ENCODE results near the gene AP5Z1.

The AP5Z1 gene

DNA sequence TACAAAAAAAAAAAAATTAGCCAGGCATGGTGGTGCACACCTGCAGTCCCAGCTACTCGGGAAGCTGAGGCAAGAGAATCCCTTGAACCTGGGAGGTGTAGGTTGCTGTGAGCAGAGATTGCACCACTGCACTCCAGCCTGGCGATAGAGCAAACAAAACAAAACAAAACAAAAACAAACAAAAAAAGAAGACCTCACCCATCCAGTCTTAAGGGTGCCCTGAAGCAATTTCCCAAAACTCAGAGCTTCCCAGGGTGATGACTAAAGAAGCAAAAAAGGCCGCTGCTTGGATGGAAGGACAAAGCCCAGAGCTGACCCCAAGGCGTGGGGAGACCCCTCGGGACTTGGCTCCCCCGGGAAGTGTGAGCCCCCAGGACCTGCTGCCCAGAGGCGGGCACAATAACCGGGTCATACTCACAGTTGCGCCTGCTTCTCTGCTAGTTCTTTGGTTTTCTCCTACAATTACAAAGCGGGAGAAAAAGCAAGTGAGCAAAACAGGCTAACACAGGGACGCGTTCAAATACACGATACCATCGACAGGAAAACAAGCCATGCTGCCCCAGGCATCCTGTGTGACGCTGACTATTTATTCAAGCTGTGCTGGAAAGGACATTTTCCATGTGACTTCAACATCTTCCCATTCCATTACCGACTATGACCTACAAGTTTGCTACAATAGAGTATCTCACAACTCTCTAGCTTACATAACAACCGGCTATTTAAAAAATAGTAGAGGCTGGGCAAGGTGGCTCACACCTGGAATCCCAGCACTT, 56.5 kb downstream of the AP5Z1 start:
- no peak overlapping the region for H3K4me3 ChIP-seq (ENCODE audit: low read depth, low read length)
- DNase-seq (ENCODE audit: low read depth) = no peak
- TF ChIP-seq, protein P1, sequence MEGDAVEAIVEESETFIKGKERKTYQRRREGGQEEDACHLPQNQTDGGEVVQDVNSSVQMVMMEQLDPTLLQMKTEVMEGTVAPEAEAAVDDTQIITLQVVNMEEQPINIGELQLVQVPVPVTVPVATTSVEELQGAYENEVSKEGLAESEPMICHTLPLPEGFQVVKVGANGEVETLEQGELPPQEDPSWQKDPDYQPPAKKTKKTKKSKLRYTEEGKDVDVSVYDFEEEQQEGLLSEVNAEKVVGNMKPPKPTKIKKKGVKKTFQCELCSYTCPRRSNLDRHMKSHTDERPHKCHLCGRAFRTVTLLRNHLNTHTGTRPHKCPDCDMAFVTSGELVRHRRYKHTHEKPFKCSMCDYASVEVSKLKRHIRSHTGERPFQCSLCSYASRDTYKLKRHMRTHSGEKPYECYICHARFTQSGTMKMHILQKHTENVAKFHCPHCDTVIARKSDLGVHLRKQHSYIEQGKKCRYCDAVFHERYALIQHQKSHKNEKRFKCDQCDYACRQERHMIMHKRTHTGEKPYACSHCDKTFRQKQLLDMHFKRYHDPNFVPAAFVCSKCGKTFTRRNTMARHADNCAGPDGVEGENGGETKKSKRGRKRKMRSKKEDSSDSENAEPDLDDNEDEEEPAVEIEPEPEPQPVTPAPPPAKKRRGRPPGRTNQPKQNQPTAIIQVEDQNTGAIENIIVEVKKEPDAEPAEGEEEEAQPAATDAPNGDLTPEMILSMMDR (IDR thresholded peaks at IDR 0.05; ENCODE audit: control insufficient read depth, extremely low read depth, insufficient read depth) = no peak

DNA sequence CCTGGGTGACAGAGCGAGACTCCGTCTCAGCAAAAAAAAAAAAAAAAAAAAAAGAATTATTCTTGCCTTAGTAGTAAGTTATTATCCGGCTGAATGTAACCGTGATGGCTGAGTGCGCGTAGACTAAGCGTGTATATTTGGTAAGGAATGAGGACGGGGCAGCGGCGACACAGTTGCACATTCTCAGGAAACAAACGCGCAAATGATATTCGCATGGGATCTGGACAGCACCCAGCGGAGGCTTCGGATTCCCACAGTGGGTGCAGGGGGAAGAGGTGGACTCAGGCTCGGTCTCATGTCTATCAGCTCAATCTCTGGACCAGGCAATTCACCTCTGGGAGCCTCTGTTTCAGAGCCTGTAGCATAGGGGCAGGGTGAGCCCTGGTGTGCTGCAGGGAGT, 57.3 kb downstream of the AP5Z1 start:
- TF ChIP-seq, protein P1 (IDR thresholded peaks at IDR 0.05; ENCODE audit: control insufficient read depth, extremely low read depth, insufficient read depth) = no peak
- H3K4me3 ChIP-seq (ENCODE audit: low read depth, low read length) = no peak overlapping the region
- DNase-seq (ENCODE audit: low read depth) = no peak

DNA sequence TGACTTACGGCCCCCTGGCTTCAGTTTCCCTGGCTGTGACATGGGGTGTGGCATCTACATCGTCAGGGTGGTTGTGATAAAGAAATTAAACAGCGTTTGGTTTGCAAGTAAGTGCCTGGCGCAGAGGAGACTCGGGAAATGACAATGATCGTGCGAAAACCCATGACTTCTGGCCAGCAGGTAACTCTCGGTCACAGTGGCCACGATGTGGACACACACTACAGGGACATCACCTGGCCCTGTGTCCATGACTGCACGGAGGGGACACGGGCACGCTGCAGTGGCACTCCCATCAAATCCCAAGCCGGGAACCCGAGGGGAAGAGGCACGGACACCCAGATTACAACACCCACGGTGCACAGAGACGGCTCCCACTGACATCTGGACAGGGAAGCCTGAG, 57.8 kb downstream of the AP5Z1 start:
- TF ChIP-seq, protein P1 (IDR thresholded peaks at IDR 0.05; ENCODE audit: control insufficient read depth, extremely low read depth, insufficient read depth) = no peak

DNA sequence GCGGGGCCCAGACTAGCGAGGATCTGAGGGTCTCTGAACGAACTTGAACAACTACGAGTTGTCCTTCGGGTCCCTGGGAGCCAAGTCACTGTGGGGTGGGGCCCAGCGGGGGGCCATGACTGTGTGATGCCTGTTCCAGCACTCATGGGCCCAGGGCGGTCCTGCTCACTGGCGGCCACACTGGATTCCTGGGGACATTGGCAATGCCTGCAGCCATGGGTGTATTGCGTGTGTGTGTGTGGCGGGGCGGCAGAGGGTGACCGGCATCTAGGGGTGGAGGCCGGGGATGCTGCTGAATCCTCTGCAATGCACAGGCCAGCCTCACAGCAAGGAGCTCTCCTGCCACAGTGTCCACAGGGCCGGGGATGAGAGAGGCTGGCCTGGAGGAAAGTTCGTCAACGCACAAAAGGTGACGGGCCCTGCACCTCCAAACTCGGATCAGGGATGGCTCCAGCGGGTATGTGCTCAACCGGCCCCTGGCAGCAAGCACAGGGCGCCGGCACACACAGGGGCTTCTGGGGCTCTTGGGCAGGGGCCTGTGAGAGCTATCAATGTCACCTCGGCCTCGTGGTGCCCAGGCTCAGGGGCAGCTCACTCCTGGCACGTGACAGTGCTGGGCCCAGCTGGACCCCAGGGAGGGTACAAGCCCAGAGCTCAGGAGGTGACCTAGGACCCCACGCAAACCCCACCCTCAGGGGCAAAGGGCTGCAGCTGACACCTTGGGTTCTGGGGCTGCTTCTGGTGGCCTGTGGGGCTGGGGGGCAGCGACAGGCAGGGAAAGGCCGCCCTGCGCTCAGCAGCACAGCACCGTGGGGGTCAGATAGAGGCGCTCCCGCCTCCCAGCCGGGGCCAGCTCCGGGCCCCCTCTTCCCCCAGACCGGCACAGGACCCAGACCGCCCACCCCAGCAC, 58.5 kb downstream of the AP5Z1 start:
- DNase-seq (ENCODE audit: low read depth) = no peak

More for the DNA sequence above, 57.8 kb downstream of the AP5Z1 start:
- H3K4me3 ChIP-seq (ENCODE audit: low read depth, low read length) = no peak overlapping the region
- DNase-seq (ENCODE audit: low read depth) = no peak

DNA sequence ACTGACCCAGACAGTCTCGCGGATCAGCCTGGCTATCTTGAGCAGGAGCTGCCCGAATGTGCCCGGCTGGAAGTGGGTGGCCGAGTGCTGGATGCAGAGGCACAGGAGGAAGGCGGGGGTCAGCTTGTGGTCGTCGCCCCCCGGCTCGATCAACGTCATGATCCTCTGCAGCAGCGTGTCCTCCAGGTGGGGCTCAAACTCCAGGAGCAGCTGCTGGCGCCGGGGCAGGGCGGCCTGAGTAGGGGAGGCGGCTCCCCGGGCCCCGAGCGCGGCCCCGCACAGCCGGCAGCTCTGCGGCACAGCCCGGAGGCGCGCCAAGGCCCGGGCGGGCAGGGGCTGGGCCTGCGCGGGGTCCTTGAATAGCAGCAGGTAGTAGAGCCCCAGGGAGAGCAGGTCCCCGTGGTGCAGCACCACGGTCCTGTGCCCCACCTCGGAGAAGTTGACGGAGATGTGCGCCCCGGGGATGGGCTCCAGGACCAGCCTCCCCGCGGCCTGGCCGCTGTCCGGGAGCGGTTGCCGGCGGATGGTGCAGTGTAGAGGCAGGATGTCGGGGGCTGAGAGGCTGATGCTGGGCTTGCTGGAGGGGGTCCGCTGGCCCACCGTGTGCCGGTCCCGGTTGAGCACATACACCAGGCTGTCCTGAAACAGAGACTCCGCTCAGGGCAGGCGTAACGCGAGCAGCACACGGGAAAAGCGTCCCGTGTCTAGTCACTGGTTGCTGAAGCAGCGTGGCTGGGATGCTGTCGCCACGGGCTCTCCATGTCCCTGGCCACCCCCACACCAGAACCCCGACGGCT, 59.4 kb downstream of the AP5Z1 start:
- TF ChIP-seq, protein P1 (IDR thresholded peaks at IDR 0.05; ENCODE audit: control insufficient read depth, extremely low read depth, insufficient read depth) = no peak
- no peak for DNase-seq (ENCODE audit: low read depth)
- no peak overlapping the region for H3K4me3 ChIP-seq (ENCODE audit: low read depth, low read length)

More for the DNA sequence above, 58.5 kb downstream of the AP5Z1 start:
- TF ChIP-seq, protein P1 (IDR thresholded peaks at IDR 0.05; ENCODE audit: control insufficient read depth, extremely low read depth, insufficient read depth) = no peak
- no peak overlapping the region for H3K4me3 ChIP-seq (ENCODE audit: low read depth, low read length)

DNA sequence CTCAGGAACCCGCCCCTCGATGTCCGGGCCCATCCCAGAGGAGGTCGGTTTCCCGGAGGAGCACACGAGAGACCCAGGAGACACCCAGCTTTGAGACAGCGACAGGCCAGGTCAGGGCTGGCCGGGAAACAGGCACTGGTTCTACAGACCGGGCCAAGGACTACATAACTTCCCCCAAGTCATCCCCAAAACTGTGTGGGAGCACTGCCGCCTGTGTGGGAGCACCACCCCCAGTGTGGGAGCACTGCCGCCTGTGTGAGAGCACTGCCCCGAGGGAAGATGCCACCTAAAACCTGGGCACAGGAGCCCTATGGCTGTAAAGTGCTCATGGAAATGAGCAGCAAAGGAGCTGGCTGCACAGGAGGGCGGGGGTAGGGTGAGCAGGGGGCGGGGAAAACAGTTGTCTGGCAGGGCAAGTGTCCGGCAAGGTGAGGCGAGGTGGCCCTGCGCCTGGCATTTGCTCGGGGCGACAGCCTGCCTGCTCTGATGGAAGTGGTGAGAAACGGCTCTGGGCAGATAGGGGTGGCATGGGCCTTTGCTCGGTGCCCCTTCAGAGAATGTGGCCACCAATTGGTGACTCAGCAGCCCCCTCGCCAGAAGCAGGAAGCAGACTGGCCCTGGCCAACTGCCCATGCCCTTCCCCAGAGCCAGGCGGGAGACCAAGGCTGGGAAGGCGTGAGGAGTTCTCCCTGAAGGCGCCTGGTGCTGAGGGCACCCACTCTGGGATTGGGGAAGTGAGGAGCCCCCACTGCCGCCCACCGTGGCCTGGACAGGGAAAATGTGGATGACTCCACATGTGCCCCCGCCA, 60.2 kb downstream of the AP5Z1 start:
- TF ChIP-seq, protein P1 (IDR thresholded peaks at IDR 0.05; ENCODE audit: control insufficient read depth, extremely low read depth, insufficient read depth) = no peak
- no peak overlapping the region for H3K4me3 ChIP-seq (ENCODE audit: low read depth, low read length)
- no peak for DNase-seq (ENCODE audit: low read depth)
